NT2/D1 (cell line): Measurements from ENCODE around the gene GUF1.

Experiments
- YY1 ChIP-seq: IDR thresholded peaks from 2 replicates; pipeline ENCODE4 v1.6.1; 2011; ENCODE audit not compliant: insufficient read length, insufficient read depth
- ZNF274 ChIP-seq: IDR thresholded peaks from 2 replicates; pipeline ENCODE4 v1.6.1; 2011; ENCODE audit warnings: mild to moderate bottlenecking, low read depth, low read length

- TF ChIP-seq ZNF274 (no peak), YY1 (no peak)
Measured at GRCh38 chr4:44725166-44725565, 46.9 kb downstream of the GUF1 start.
